Anterior cingulate cortex (tissue), 58 donors: ENCODE data around the gene ANKHD1.

ENCODE experiments used
- DNase-seq, 58 donors: peaks; one replicate each; lab custom pipeline; 2025; lab: John Stamatoyannopoulos, UW

Gene ANKHD1

DNA sequence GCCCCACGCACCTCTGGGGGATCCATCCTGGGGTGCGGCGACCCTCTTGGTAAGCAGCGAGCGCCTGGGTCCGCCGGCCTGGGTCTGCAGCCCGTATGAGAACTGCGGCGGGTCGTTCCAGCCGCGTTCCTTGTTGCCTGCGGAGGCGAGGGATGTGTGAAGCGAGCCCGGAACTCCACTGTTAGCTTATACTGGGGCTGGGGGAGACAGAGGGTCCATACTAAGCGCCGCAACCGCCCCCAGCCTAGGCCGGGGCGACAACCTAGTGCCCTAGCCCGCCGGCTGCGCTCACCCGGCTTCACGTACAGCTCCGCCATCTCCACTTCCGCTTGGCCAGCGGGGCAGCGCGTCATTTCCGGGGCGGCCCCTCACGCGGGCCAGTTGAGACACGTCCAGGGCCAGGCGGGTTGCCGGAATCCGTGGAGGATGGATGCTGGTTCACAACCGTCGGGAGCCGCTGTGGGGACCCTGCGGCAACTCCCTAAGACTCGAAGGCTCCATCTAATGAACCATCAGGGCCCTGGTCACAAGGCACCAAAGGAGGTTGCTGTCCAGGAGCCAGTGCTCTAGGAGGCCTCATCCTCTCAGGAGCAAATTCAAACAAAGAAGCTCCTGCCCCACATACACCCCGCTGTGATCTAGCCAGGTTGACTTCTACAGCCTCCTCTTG lies 155.6 kb downstream of the ANKHD1 start, which contains the start of gene SRA1:
SRA1 (minus strand) TSS at position 338 of the 670 bp plus-strand sequence; CDS start at position 317, 21 bp downstream.
- peak; percentile 47 to 96 (median 90) for DNase-seq

DNA sequence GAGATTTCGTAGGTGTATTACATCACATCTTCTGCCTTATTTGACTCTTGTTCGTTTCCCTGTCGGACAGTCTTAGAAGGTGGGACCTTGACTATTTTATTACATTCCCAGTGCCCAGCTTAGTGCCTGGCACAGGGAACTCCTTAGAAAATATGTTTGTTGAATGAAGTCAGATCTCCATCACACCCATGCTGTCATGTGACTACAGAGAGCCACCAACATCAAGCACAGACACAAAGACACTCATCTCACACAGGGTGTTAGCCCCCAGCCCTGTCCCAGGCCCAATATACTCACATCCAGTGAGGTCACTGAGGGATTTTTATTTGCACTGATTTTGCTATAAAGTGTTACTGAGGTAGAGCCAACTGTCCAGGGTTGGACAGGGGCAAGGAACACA lies 156.3 kb downstream of the ANKHD1 start:
- no peak for DNase-seq

DNA sequence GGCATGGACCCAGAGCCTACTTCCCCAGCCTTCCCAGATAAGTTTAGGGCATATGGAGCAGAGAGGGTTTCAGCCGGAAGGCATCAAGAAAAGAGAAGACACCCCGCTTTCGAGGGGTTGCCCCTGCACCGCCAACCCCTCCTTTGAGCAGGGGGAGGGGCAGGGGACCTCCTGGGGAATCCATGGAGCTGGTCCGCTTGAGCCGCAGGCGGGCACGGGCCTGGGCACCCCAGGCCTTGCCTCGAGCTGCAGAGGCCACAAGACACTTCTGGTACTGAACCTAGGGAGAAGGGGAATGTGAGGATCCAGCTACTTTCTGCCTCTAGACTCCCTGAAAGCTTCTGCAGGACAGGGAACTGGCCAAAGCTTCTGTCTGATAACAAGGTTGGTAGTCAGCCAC lies 156.9 kb downstream of the ANKHD1 start:
- no peak for DNase-seq

DNA sequence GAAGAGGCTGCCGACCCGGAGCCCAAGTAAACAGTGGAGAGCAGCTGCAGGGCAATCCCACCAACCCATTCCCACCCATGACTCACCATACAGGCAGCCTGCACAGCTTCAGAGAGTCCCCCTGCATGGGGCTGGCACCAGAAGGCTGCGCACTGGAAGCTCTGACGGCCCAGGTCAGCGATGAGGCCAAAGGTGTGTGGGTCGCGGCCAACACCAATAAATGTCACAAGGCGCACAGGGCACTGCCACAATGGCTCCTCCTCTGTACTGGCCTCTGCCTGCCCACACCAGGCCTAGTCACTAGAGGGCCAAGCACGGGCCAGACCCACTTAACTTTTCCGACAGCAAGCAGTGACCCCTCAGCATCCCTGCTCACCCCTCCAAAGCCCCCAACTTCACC lies 158.6 kb downstream of the ANKHD1 start:
- no peak for DNase-seq

DNA sequence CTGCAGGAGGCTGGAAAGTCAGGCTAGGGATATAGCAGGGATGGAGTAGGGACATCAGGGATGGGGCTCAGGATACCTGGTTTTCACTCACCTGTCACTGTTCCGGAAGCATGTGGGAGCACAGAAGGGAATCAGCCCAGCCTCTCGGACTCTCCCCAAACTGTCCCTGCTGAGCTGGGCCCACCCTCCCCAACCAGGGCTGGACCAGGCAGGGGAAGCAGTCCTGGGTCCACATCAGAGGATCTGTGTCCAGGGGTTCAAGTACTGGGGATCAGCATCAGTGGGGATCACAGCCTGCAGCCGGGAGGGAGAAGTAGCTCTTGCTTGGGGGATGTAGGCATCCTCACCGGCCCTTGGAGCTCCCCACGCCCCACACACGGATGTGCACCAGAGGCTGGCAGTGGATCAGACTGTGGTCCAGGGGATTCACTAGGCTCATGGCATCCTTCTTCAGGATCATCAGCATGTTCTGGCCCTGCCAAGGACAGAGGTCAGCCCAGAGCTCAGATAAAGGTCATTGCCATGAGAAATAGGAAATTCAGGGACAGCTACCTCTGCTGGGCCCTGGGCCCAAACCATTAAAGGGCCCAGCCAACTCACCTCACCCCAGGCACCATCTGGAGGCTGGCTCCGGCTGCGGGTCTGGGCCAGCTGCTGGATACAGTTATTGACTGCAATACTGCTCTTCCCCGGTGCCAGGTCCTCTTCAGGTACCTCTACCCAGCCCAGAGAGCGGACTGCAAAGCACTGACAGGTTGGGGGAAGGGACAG lies 160.3 kb downstream of the ANKHD1 start:
- no peak for DNase-seq

DNA sequence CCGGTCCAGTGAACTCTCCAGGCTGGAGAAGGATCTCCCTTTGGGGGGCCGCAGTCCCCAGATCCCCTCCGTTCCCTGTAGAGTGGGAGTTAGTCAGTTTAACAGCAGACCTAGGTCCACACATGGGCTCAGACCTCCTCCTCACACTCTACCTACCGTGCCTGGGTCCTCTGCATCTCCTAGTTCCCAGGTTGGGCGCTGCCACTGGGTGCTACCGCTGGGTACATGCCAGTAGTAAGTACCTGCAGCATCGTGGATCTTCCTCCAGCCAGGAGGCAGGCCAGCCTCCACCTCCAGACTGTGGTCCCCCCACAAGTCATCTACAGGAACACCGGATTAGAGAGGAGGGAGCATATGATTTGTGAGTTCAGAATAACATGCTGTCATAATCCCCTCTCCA lies 162.0 kb downstream of the ANKHD1 start:
- peak in 2 of 58 donors; percentile 33 to 46 for DNase-seq

DNA sequence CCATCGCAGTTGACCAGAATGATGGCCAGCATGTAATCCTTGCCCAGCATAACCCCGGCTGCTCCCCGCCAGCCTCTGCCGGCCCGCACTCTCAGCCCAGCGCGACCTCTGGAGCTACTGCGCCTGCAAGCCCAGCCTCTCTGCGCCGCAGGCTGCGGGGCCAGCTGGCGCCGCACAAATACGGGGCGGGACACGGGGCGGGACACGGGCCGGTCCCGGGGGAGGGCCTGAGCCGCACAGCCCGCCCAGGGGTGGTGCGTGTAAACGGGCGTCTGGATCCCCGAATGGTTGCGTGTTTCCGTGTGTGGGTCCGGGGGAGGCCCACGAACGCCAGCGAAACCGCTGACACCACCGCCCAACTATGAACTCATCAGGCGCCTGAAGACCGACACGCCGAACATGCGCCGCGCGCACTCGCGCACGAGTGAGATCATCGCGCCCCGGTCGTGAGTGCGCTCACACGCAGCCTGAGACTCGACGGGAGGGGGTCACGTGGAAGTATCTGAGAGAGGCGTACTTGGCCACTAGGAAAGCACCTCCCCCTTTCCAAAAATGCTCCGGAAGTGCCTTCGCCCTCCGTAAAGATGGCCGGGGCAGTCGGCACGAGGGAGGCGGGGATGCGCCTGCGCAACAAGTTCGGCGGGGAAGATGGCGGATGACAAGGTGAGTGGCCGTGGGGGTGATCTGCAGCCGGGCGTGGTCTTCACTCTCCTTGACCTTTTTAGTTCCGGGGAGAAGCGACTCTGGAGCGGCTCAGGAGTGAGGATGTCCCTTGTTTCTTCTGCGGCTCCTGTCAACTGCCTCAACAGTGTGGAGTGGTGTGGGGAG lies 162.8 kb downstream of the ANKHD1 start, which contains the start of the genes APBB3 and SLC35A4:
APBB3 (minus strand) TSS at position 403 of the 828 bp plus-strand sequence; CDS start at position 50, 353 bp downstream.
SLC35A4 (plus strand) TSS at position 633 of the 828 bp plus-strand sequence. CDS start 2,342 bp downstream, outside the sequence.
- DNase-seq = peak; percentile 79 to 100 (median 98)

DNA sequence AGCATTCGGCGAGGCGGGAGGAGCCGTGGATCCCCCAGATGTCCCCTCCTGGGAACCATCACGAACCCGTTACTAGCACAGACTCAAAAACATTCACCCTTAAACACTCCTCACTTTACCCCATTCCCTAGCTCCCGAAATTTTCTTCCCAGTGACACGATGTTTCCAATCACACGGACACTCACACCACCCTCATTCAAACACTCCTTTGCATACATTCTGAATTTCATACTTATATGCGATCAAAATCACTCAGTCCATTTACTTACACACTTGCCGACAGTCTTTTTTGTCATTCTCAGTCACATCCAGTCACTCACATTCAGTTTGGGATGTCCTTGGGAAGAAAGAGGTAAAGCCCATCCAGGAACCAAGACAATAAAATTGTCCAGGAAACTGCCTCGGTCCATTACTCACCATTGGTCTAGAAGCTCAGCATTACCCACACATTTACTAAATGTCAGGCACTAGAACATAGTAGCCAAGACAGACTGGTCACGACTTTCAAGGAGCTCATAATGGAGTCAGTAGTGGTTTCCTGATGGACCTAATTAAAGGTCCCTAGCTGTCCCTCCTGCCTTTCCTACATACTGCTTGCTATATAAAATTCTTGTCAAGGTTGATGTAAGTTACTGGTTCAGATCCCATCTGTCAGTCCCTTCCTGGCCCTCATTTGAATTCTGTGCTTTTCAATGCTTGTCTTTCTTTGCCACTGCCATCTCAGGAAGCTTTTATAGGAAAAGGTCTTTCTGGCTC lies 163.6 kb downstream of the ANKHD1 start:
- DNase-seq = no peak

DNA sequence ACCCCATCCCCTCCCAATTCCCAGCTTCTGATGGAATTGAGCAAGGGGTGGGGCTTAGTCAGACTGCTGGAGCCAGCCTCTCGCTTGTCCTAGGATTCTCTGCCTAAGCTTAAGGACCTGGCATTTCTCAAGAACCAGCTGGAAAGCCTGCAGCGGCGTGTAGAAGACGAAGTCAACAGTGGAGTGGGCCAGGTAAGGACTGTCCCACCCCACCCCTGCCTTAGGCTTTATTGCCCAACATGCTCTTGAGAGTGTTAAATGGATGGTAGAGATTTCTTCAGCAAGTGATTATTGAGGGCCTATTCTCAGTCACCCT lies 164.1 kb downstream of the ANKHD1 start:
- no peak for DNase-seq

DNA sequence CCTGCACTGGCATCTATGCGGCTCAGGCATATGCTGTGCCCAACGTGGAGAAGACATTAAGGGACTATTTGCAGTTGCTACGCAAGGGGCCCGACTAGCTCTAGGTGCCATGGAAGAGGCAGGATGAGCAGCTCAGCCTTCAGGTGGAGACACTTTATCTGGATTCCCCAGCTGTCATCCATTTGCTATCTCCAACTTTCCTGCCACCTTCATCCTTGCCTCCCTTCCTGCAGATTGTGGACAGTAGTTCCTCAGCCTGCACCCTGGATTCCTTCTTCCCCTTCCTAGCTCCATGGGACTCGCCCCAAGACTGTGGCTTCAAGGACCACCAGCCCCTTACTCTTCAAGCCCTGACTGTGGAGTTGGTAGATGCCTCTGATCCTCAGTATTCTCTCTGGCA lies 165.0 kb downstream of the ANKHD1 start:
- DNase-seq = no peak

DNA sequence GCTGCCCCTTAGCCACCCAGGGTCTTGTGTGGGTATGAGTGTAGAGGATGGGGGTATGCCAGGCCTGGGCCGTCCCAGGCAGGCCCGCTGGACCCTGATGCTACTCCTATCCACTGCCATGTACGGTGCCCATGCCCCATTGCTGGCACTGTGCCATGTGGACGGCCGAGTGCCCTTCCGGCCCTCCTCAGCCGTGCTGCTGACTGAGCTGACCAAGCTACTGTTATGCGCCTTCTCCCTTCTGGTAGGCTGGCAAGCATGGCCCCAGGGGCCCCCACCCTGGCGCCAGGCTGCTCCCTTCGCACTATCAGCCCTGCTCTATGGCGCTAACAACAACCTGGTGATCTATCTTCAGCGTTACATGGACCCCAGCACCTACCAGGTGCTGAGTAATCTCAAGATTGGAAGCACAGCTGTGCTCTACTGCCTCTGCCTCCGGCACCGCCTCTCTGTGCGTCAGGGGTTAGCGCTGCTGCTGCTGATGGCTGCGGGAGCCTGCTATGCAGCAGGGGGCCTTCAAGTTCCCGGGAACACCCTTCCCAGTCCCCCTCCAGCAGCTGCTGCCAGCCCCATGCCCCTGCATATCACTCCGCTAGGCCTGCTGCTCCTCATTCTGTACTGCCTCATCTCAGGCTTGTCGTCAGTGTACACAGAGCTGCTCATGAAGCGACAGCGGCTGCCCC lies 165.6 kb downstream of the ANKHD1 start:
- DNase-seq = no peak

DNA sequence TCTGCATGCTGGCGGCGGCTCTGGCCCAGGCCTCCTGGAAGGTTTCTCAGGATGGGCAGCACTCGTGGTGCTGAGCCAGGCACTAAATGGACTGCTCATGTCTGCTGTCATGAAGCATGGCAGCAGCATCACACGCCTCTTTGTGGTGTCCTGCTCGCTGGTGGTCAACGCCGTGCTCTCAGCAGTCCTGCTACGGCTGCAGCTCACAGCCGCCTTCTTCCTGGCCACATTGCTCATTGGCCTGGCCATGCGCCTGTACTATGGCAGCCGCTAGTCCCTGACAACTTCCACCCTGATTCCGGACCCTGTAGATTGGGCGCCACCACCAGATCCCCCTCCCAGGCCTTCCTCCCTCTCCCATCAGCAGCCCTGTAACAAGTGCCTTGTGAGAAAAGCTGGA lies 166.2 kb downstream of the ANKHD1 start:
- no peak for DNase-seq

DNA sequence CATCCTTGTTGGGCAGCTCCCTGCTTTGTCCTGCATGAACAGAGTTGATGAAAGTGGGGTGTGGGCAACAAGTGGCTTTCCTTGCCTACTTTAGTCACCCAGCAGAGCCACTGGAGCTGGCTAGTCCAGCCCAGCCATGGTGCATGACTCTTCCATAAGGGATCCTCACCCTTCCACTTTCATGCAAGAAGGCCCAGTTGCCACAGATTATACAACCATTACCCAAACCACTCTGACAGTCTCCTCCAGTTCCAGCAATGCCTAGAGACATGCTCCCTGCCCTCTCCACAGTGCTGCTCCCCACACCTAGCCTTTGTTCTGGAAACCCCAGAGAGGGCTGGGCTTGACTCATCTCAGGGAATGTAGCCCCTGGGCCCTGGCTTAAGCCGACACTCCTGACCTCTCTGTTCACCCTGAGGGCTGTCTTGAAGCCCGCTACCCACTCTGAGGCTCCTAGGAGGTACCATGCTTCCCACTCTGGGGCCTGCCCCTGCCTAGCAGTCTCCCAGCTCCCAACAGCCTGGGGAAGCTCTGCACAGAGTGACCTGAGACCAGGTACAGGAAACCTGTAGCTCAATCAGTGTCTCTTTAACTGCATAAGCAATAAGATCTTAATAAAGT lies 166.9 kb downstream of the ANKHD1 start:
- no peak for DNase-seq

DNA sequence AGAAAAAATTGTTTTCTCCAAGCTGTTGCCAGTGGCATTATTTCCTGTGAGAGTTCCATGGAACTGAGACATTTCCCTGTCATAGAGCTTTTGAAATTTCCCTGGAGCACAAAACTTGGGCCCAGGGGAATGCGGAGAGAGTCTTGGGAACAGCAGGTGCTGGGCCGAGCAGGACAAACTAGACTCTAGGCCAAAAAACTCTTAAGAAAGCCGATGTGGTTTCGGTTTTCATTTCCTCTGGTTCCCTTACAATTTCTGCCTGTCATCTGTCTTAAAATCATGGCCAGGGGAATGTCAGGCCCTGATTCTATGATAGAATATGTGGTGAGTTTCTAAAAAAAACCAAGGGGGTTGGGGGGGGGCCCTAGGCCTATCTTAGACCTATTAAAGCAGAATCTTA lies 167.6 kb downstream of the ANKHD1 start:
- DNase-seq = no peak

DNA sequence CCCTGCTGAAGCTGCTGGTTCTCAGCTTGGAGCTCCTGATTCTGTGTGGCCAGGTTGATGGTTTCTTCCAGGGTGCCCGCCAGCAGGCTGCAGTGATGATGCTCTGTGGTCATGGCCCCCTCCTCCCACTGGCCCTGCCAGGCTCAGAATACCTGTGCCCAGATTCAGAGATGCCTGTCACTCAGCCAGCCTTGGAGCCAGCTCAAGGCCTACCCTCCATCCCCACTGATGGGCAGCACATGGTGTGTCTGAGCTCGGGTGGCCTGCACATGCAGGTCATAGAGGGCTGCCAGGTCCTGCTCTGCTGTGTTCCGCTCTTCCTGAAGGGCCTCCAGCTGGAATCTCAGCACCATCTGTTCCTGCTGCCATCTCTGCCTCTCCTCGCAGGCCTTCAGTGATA lies 168.4 kb downstream of the ANKHD1 start:
- DNase-seq = no peak

DNA sequence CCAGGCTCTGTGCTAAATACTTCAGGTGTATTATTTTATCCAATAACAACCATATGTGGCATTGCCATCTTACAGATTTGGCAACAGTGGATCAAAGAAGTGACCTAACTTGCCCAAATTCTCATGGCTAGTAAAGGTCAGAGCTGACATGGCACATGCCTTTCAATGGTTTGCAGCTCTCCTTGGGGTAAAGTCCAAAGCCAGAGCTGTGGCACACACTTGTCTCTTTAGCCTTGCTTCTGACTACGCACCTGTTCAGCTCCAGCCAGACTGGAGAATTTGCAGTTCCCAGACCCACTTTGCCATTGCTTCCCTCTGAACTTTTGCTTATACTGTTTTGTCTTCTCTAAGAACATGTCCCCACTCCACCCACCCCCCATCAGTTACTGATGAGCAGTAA lies 168.9 kb downstream of the ANKHD1 start:
- DNase-seq = no peak

DNA sequence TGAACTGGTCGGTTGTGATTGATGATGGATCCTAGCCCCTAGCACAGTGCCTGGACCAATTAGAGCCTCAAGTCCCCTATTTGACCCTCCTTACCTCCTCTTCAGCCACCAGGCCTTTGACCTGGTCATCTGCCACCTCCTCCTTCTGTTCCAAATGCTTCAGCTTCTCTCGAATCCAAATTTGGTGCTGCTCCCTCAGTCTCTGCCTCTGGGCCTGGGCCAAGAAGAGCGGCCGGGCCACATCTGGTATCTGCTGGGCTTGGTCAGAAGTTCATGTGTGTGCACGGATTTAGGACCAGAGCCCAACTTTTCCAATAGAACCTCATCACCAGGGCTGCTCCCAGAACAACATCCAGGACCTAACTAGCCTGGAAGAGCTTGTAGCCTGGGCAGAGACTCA lies 169.5 kb downstream of the ANKHD1 start:
- DNase-seq = no peak

DNA sequence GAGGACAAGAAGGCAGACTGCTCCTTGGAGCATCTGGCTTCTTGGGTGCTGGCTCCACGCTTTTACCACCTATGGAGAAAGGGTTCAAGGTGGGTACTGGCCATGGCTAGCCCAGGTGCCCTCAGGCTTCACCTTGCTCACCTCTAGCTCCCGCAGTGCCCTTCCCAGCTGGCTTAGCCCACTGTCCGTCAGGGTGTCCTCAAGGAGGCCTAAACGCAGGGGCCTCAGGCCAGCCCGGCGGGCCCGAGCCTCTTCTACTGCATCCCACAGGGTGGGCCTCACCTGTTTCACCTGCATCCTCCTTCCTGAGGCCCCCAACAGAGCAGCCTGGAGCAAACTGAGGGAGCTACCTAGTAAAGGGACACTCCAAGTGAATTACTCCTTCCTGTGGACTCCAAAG lies 172.1 kb downstream of the ANKHD1 start:
- no peak for DNase-seq

DNA sequence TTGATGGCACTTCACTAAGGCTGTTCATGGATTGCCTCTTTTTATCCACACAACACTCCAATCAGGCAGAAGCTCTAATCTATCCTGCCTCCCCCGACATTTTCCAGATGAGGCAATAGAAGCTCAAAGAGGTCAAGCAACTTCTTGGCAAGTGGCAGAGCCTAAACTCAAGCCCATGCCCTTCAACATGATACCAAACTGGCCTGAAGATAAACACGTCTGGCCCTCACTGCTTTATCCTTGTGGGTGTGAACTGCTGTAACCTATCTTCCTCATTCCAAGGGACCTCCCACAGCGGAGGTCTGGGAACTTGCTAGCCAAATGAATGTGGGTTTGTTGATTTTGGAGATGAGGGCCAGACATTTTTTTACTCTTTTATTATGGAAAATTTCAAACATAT lies 172.5 kb downstream of the ANKHD1 start:
- DNase-seq = no peak
